C4-2B (cell line): ENCODE results near the gene SSBP3.

Source experiments
- H3K27ac ChIP-seq: fragments of 450-650 bp; 2 replicates; pipeline ENCODE4 v1.5.1; 2017
- CTCF ChIP-seq: fragments of 450-650 bp; conservative IDR thresholded peaks from 2 replicates; pipeline ENCODE4 v1.5.1; 2017; ENCODE audit warnings: mild to moderate bottlenecking
- ZFX ChIP-seq: fragments of 450-650 bp; IDR thresholded peaks from 2 replicates; pipeline ENCODE4 v1.6.1; 2017

Gene SSBP3

GRCh38 chr1:54355931-54356679 lies 50.1 kb downstream of the SSBP3 start:
- TF ChIP-seq CTCF (no peak), ZFX (no peak)
- H3K27ac ChIP-seq = no peak overlapping the region

GRCh38 chr1:54354899-54355298 lies 51.3 kb downstream of the SSBP3 start:
- H3K27ac ChIP-seq = no peak overlapping the region
- no peak for TF ChIP-seq ZFX

GRCh38 chr1:54353959-54354358 lies 52.2 kb downstream of the SSBP3 start:
- no peak overlapping the region for H3K27ac ChIP-seq
- TF ChIP-seq ZFX (no peak), CTCF (no peak)

- no peak overlapping the region for H3K27ac ChIP-seq
- no peak for TF ChIP-seq CTCF
- TF ChIP-seq ZFX = no peak
These were observed 53.4 kb downstream of the SSBP3 start for GRCh38 chr1:54352755-54353154.

GRCh38 chr1:54350360-54350759 lies 55.8 kb downstream of the SSBP3 start:
- no peak overlapping the region for H3K27ac ChIP-seq
- TF ChIP-seq CTCF (no peak), ZFX (no peak)

GRCh38 chr1:54348700-54349021 lies 57.5 kb downstream of the SSBP3 start:
- no peak overlapping the region for H3K27ac ChIP-seq

GRCh38 chr1:54347955-54348699 lies 58.1 kb downstream of the SSBP3 start:
- no peak overlapping the region for H3K27ac ChIP-seq
- TF ChIP-seq CTCF = no peak
- TF ChIP-seq ZFX = no peak

More at GRCh38 chr1:54348700-54349021, 57.5 kb downstream of the SSBP3 start:
- TF ChIP-seq ZFX (no peak), CTCF (no peak)
